HEK293T (cell line): ENCODE data around the gene CHRNG.

Source experiments
- CTCF ChIA-PET: fragments of 350-600 bp; formaldehyde crosslinking; extraction: SDS; loops from one replicate; lab custom pipeline; 2021; ENCODE audit warnings: antibody characterized with exemption, inconsistent platforms; lab: Yijun Ruan, JAX
- POLR2A ChIA-PET: fragments of 350-600 bp; formaldehyde crosslinking; extraction: SDS; loops from one replicate; lab custom pipeline; 2020; ENCODE audit warnings: antibody characterized with exemption, inconsistent platforms; lab: Yijun Ruan, JAX
- DNase-seq: peaks from one replicate; pipeline ENCODE4 v3.0.0; 2012; ENCODE audit warnings: mixed read lengths; ENCODE audit errors: extremely low spot score
- ARNT ChIP-seq: fragments of 450-650 bp; IDR thresholded peaks from 2 replicates; pipeline ENCODE4 v1.6.1; 2017; ENCODE audit warnings: mild to moderate bottlenecking
- BHLHE40 ChIP-seq: fragments of 450-650 bp; IDR thresholded peaks from 2 replicates; pipeline ENCODE4 v1.6.1; 2016; ENCODE audit warnings: mild to moderate bottlenecking, moderate library complexity, borderline replicate concordance
- CTBP1 ChIP-seq: fragments of 450-650 bp; IDR thresholded peaks from 2 replicates; pipeline ENCODE4 v1.6.1; 2016; ENCODE audit warnings: borderline replicate concordance
- ELF4 ChIP-seq: fragments of 450-650 bp; IDR thresholded peaks from 2 replicates; pipeline ENCODE4 v1.6.1; 2017; ENCODE audit warnings: antibody characterized with exemption
- FOXA1 ChIP-seq: fragments of 450-650 bp; IDR thresholded peaks from 2 replicates; pipeline ENCODE4 v1.6.1; 2016; ENCODE audit warnings: mild to moderate bottlenecking
- FOXK2 ChIP-seq: fragments of 450-650 bp; IDR thresholded peaks from 2 replicates; pipeline ENCODE4 v1.6.1; 2016; ENCODE audit warnings: mild to moderate bottlenecking
- FOXM1 ChIP-seq: fragments of 450-650 bp; IDR thresholded peaks from 2 replicates; pipeline ENCODE4 v1.6.1; 2017; ENCODE audit warnings: mild to moderate bottlenecking, borderline replicate concordance
- HDGF ChIP-seq: fragments of 450-650 bp; IDR thresholded peaks from 2 replicates; pipeline ENCODE4 v1.6.1; 2017; ENCODE audit warnings: antibody characterized with exemption, borderline replicate concordance
- L3MBTL2 ChIP-seq: fragments of 450-650 bp; conservative IDR thresholded peaks from 2 replicates; pipeline ENCODE4 v1.6.1; 2016; ENCODE audit warnings: mild to moderate bottlenecking
- LEF1 ChIP-seq: fragments of 450-650 bp; IDR thresholded peaks from 2 replicates; pipeline ENCODE4 v1.6.1; 2017; ENCODE audit warnings: mild to moderate bottlenecking, borderline replicate concordance
- NFRKB ChIP-seq: fragments of 450-650 bp; IDR thresholded peaks from 2 replicates; pipeline ENCODE4 v1.6.1; 2016; ENCODE audit warnings: mild to moderate bottlenecking, moderate library complexity
- PKNOX1 ChIP-seq: fragments of 450-650 bp; IDR thresholded peaks from 2 replicates; pipeline ENCODE4 v1.6.1; 2016
- SP1 ChIP-seq: fragments of 450-650 bp; IDR thresholded peaks from 2 replicates; pipeline ENCODE4 v1.6.1; 2017
- SUZ12 ChIP-seq: fragments of 450-650 bp; IDR thresholded peaks from 2 replicates; pipeline ENCODE4 v1.6.1; 2016; ENCODE audit warnings: mild to moderate bottlenecking
- TARDBP ChIP-seq: fragments of 450-650 bp; IDR thresholded peaks from 2 replicates; pipeline ENCODE4 v1.6.1; 2016
- ZNF384 ChIP-seq: fragments of 450-650 bp; IDR thresholded peaks from 2 replicates; pipeline ENCODE4 v1.6.1; 2016

CHRNG gene

GRCh38 chr2:232587512-232587911 lies 48.0 kb downstream of the CHRNG start:
- POLR2A ChIA-PET: no interaction called here
- no peak for TF ChIP-seq NFRKB
- no peak for TF ChIP-seq LEF1
- TF ChIP-seq ARNT: no peak
- TF ChIP-seq BHLHE40: no peak
- no peak for TF ChIP-seq SUZ12
- no peak for TF ChIP-seq FOXA1
- TF ChIP-seq ZNF384: no peak
- CTCF ChIA-PET: no interaction called here

GRCh38 chr2:232588031-232588430 lies 48.5 kb downstream of the CHRNG start:
- TF ChIP-seq BHLHE40 (no peak), TARDBP (no peak), ARNT (no peak), HDGF (no peak), CTBP1 (no peak), SP1 (no peak), FOXA1 (no peak), NFRKB (no peak), LEF1 (no peak), SUZ12 (no peak)
- DNase-seq: no peak
- CTCF ChIA-PET: no interaction called here
- POLR2A ChIA-PET: no interaction called here

More at GRCh38 chr2:232587512-232587911, 48.0 kb downstream of the CHRNG start:
- DNase-seq: no peak

GRCh38 chr2:232588680-232589585 lies 49.4 kb downstream of the CHRNG start:
- TF ChIP-seq FOXM1 (no peak), SUZ12 (no peak), HDGF (no peak), BHLHE40 (no peak), SP1 (no peak), L3MBTL2 (no peak), LEF1 (no peak), FOXK2 (no peak)
- DNase-seq: no peak
- CTCF ChIA-PET: no interaction called here
- POLR2A ChIA-PET: no interaction called here

GRCh38 chr2:232592772-232593395 lies 53.4 kb downstream of the CHRNG start:
- no peak for DNase-seq
- ChIA-PET POLR2A (interaction anchor here (1.8 kb wide), 1 partner anchor 42 kb away, joined by 5 read pairs; the partner anchor contains the start of genes EIF4E2 and TIGD1), CTCF (no interaction called here)
- TF ChIP-seq BHLHE40 (no peak), CTBP1 (no peak), ARNT (no peak), FOXM1 (no peak), FOXK2 (no peak), NFRKB (no peak), LEF1 (no peak), SUZ12 (no peak)

GRCh38 chr2:232593982-232594381 lies 54.5 kb downstream of the CHRNG start:
- DNase-seq: no peak
- no peak for TF ChIP-seq ELF4
- no peak for TF ChIP-seq BHLHE40
- no peak for TF ChIP-seq SP1
- TF ChIP-seq CTBP1: no peak
- TF ChIP-seq ZNF384: no peak
- TF ChIP-seq FOXA1: no peak
- no peak for TF ChIP-seq TARDBP
- no peak for TF ChIP-seq LEF1
- TF ChIP-seq FOXK2: no peak
- no peak for TF ChIP-seq NFRKB
- TF ChIP-seq ARNT: no peak
- no peak for TF ChIP-seq FOXM1
- TF ChIP-seq PKNOX1: no peak
- TF ChIP-seq HDGF: no peak
- no peak for TF ChIP-seq SUZ12
- no peak for TF ChIP-seq L3MBTL2
- ChIA-PET CTCF (no interaction called here), POLR2A (no interaction called here)
